ENCODE measurements around the gene CHST11.

Gene CHST11

DNA sequence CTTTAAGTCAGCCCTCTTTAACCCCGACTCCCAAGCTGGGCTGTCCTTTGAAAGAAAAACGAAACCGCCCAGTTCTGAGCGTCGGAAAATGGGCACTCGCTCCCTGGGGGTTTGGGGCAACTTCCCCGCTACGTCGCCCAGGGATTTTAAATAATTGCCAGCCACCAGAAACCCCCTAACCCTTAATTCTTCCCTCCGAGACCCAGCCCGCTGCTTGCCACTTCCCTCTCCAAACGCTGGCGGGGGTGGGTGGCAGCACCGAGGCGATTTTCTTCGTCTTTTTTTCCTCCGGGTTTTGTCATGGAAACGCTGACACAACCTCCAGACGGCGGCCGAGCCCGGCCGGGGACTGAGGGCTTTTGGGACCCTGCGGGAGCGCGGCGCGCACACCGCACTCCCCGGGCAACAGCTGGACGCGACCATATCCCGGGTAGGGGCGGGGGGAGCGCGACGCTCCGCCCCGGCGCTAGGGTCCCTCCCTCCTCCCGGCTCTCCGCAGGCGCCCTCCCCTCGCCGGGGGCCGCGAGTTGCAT is at the start of gene CHST11:
Gene CHST11 (plus strand): TSS at position 532 of the 533 bp plus-strand sequence.
- H3K27ac ChIP-seq, result peak within 1 kb of the TSS; percentile 65
- DNase-seq (ENCODE audit: low read depth, low spot score), result no peak

DNA sequence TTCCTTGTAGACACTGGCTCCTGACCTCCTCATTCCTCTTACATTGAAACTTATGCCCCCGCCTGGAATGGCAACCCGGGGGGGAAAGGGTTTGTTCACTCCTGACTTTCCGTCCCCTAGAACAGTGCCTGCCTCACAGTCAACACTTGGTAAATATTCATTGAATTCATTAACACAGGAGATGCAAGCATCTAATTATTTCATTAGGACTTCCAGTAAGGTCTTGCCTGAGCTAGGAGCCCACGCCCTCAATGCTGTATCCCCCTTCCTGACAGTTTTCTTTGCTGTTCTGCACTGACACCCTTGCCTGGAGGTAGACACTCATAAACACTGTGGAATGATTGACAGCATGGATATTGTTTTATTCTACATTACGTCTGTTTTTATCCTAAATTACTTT is 49.3 kb upstream of the CHST11 start:
- H3K27ac ChIP-seq, result no peak overlapping the region
- DNase-seq (ENCODE audit: low read depth, low spot score), result no peak

- H3K27ac ChIP-seq, result no peak overlapping the region
- DNase-seq (ENCODE audit: low read depth, low spot score), result no peak
Observed at GRCh38 chr12:104407922-104408321, 48.8 kb upstream of the CHST11 start.

DNA sequence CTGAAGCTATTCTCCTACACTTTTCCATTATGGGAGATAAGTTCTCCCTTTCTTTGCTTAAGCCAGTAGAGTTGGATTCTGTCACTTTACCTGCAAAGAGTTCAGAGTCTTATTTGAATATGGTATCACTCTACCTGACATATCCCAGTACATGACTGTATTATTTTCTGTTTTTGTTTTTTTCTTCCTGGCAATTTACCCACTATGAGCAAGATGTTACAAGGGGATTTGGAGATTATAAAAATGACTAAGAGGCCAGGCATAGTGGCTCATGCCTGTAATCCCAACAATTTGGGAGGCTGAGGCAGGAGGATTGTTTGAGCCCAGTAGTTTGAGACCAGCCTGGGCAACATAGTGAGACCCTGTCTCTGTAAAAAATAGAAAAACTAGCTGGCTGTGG is 46.4 kb upstream of the CHST11 start:
- no peak overlapping the region for H3K27ac ChIP-seq
- DNase-seq (ENCODE audit: low read depth, low spot score), result no peak

DNA sequence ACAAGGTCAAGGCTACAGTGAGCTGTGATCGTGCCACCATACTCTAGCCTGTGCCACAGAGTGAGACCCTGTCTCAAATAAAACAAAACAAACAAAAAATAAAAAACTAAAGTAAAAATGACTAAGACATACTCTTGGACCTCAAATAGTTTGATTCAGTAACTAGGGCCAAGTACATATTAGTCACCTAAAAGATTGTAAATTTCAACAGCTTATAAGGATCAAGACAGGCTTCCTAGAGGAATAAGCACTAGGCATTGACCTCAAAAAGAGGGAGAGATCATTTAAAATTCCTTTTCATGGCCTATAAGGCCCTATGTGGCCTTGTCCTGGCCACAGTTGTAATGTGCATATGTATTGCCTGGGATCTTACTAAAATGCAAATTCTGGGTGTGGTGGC is 46.0 kb upstream of the CHST11 start:
- no peak for DNase-seq (ENCODE audit: low read depth, low spot score)

GRCh38 chr12:104411826-104412641 is 44.7 kb upstream of the CHST11 start:
- H3K27ac ChIP-seq, result no peak overlapping the region
- no peak for DNase-seq (ENCODE audit: low read depth, low spot score)

More for the DNA sequence above, 46.0 kb upstream of the CHST11 start:
- no peak overlapping the region for H3K27ac ChIP-seq

- no peak for DNase-seq (ENCODE audit: low read depth, low spot score)
- H3K27ac ChIP-seq, result no peak overlapping the region
Observed at GRCh38 chr12:104412681-104413080, 44.1 kb upstream of the CHST11 start.

DNA sequence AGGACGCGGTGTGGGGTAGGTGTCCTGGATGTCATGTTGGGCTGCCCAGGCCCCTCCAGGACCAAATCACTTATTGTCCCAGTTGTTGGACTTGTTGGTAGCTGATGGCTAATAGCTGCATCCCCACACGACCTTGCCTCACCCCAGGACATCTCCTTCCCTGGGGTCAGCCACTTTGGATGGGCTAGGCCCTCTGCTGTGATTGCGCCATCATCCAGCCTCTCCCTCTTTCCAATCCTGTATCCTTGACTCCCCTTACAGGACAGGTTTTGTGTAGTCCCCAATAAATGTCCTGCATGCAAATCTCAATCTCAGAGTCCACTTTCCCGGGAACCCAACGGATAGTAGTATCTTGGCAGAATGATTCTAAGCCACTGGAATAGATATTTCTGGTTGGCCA is 43.4 kb upstream of the CHST11 start:
- DNase-seq (ENCODE audit: low read depth, low spot score), result no peak
- H3K27ac ChIP-seq, result no peak overlapping the region

DNA sequence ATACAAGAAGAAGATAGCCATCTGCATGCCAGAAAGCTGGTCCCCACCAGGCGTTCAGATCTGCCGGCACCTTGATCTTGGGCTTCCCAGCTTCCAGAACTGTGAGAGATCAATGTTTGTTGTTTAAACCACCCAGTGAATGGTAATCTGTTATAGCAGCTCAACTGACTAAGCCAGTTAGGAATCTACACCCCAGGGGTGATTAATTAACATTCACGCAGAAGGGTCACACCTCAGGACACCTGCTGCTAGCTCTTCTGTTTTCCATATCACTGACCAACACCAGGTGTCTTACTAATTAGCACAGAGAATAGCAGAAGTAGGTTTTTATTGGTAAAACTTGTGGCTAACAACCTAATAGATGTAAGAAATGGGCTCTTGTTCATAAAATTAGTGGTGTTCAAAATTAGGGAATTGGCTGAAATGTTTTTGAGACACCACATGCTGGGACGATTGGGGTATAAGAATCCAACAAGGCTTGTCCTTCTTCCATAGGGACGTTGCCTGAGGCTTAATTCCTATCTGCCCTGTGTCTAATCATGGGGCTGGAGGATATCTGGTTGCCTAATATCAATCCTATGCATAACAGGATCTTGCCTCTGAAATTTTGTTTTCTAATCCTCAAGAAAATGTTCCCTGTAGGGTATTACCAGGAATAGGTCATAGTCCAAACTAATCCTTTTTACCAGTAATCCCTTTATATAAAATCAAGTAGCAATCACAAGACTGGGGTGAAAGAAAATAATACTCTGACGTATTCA is 42.0 kb upstream of the CHST11 start:
- DNase-seq (ENCODE audit: low read depth, low spot score), result no peak
- H3K27ac ChIP-seq, result no peak overlapping the region

- no peak overlapping the region for H3K27ac ChIP-seq
- no peak for DNase-seq (ENCODE audit: low read depth, low spot score)
Observed at GRCh38 chr12:104415342-104415980, 41.3 kb upstream of the CHST11 start.

DNA sequence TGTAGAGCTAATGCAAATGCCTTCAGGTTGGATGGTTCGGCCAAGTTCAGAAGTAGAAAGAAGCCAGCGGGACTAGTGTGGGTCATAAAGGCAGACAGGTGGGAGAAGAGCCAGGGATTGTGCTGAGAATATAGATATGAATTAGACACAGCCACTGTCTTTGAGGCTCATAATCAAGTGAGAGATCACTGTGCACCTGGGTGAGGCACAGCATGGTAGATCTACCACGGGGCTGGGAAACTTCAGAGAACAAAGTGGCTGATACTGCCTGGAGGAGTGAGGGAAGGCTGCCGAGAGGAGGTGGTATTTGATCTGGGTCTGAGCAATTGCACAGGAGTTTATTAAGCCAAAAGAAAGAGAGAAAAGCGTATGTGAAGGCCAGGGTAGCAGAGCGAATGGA is 40.6 kb upstream of the CHST11 start:
- H3K27ac ChIP-seq, result no peak overlapping the region
- DNase-seq (ENCODE audit: low read depth, low spot score), result no peak

- no peak for DNase-seq (ENCODE audit: low read depth, low spot score)
- H3K27ac ChIP-seq, result no peak overlapping the region
Observed at GRCh38 chr12:104416585-104416984, 40.2 kb upstream of the CHST11 start.

DNA sequence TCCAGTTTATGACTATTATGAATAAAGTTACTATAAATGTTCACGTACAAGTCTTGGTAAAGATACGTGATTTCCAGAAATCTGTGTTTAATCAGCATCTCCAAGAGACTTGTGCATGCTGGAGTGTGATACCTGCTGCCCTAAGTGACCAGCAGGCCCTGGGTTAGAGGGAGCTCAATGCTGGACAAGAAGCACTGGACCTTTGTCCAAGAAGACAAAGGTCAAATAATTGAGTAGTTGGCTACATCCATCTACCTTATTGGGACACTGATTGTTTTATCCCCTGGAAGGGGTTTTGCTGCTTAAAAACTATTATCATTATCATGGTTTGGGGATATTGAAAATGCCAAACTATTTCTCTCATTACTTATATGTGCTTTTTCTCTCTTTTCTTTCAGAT is 37.0 kb upstream of the CHST11 start:
- no peak overlapping the region for H3K27ac ChIP-seq
- no peak for DNase-seq (ENCODE audit: low read depth, low spot score)

DNA sequence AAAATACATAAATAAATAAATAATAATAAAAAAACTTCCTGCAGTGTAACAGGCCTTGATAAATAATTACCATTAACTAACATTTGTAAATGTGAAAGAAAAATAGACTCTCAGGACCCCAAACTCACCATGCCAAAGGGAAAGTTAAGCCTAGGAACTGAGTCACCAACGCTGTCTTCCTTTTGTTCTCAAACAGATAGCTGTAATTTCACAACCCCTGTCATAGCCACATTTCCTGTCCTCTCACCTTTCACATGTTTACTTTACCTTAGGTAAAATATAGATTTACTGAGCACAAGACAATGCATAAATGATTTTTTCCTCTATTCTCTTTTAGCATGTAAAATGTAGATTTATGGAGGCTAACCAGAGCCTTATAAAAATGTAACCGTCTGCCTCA is 35.9 kb upstream of the CHST11 start:
- no peak overlapping the region for H3K27ac ChIP-seq
- no peak for DNase-seq (ENCODE audit: low read depth, low spot score)

DNA sequence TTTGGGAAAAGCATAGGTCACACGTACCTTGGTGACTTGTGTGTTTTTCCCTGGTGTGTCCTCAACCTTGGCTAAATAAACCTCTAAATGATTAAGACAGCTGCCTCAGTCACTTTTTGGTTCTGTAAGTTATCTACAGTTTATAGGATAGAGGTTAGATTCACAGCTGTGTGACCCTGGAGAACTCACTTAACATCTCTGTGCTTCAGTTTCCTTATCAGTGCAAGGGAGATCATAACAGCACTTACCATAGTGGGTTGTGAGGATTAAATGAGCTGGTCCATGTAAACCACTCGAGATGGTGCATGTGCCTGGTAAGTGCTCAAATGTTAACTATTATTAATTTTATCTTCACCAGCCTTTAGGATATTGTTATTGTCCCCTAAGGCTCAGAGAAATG is 35.4 kb upstream of the CHST11 start:
- H3K27ac ChIP-seq, result no peak overlapping the region
- no peak for DNase-seq (ENCODE audit: low read depth, low spot score)

- H3K27ac ChIP-seq, result no peak overlapping the region
- no peak for DNase-seq (ENCODE audit: low read depth, low spot score)
Observed at GRCh38 chr12:104422441-104422840, 34.3 kb upstream of the CHST11 start.

DNA sequence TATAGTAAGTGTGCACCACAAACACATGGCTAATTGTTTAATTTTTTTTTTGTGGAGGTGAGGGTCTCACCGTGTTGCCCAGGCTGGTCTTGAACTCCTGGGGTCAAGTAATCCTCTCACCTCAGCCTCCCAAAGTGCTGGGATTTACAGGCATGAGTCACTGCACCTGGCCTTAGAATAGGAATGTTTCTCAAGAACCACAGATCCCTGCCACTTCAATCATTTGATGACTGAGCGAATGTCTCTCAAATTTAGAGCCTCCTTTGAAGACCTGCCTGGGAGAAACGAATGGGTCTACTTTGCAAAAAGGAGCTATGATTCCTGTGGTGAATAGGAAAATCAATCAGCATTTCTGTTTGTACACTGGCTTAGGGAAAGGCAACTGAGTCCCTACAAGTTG is 33.5 kb upstream of the CHST11 start:
- DNase-seq (ENCODE audit: low read depth, low spot score), result no peak
- no peak overlapping the region for H3K27ac ChIP-seq

GRCh38 chr12:104423809-104424208 is 32.9 kb upstream of the CHST11 start:
- H3K27ac ChIP-seq, result no peak overlapping the region
- no peak for DNase-seq (ENCODE audit: low read depth, low spot score)

GRCh38 chr12:104424955-104425354 is 31.8 kb upstream of the CHST11 start:
- no peak for DNase-seq (ENCODE audit: low read depth, low spot score)
- no peak overlapping the region for H3K27ac ChIP-seq

DNA sequence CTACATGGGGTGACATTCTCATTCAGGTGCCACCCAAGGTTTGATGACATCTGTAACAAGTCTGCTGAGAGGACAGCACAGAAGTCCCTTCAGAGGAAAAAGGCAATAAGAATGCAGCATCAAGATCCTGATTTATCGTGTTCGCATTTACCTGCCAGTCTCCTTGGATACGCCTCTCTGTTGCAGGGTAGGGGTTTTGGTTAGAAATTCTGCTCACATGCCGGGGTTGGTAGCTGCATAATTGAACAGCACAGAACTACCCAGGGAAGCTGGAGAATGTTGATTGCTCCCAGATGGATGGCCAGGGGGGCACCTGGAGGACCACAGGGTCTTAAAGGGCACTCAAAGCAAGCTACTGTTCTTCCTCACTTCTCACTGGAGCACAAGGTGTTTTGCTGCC is 31.1 kb upstream of the CHST11 start:
- no peak overlapping the region for H3K27ac ChIP-seq
- DNase-seq (ENCODE audit: low read depth, low spot score), result no peak

All from epithelial cell of prostate (primary cell).